H1 (cell line): ENCODE data around the gene FANK1. TPM values are rescaled to one million over a fixed set of nuclear protein-coding genes. Genes with fewer than 3 reads are reported as not detected.

ENCODE experiments used
- CTCF ChIA-PET: fragments of 300-600 bp; sonication (Branson Sonifier 250); formaldehyde crosslinking; loops from one replicate; lab custom pipeline; 2021; ENCODE audit not compliant: partially characterized antibody; lab: Charles Lee
- POLR2A ChIA-PET: fragments of 300-600 bp; sonication (Branson Sonifier 250); formaldehyde crosslinking; loops from one replicate; lab custom pipeline; 2021; ENCODE audit warnings: inconsistent platforms; ENCODE audit not compliant: partially characterized antibody; lab: Charles Lee
- DNase-seq, 2 experiments: peaks; one replicate each; pipeline versions ENCODE4 v3.0.0 to v3.0.0-alpha.2; 2010 to 2022; ENCODE audit warnings: low spot score in 2 of 2, low read depth in 1 of 2, mixed read lengths in 1 of 2
- FAIRE-seq: peaks from 2 replicates; lab custom pipeline; 2011; peaks lifted over from hg19 to GRCh38; lab: Jason Lieb, UNC
- H2AFZ ChIP-seq: 2 replicates; pipeline ENCODE4 v1.8.1; 2012; ENCODE audit warnings: low read length, inconsistent platforms
- H2AK5ac ChIP-seq: 2 replicates; pipeline ENCODE4 v1.6.1; 2013; ENCODE audit warnings: low read depth, low read length
- H2BK120ac ChIP-seq: replicated peaks from 2 replicates; pipeline ENCODE3; 2013; ENCODE audit warnings: low read depth, low read length, inconsistent platforms
- H2BK12ac ChIP-seq: 2 replicates; pipeline ENCODE4 v1.6.1; 2013; ENCODE audit warnings: low read depth, low read length
- H2BK15ac ChIP-seq: 2 replicates; pipeline ENCODE4 v1.6.1; 2013; ENCODE audit warnings: low read length
- H2BK20ac ChIP-seq: 2 replicates; pipeline ENCODE4 v1.6.1; 2013; ENCODE audit warnings: low read length
- H2BK5ac ChIP-seq: 2 replicates; pipeline ENCODE4 v1.6.1; 2013; ENCODE audit warnings: low read depth, low read length
- H3K14ac ChIP-seq: 2 replicates; pipeline ENCODE4 v1.6.1; 2013; ENCODE audit warnings: inconsistent platforms; ENCODE audit not compliant: insufficient read length
- H3K18ac ChIP-seq: 2 replicates; pipeline ENCODE4 v1.6.1; 2013; ENCODE audit warnings: low read length; ENCODE audit errors: extremely low read depth
- H3K23ac ChIP-seq: 2 replicates; pipeline ENCODE4 v1.6.1; 2013; ENCODE audit warnings: inconsistent platforms; ENCODE audit not compliant: insufficient read length
- H3K23me2 ChIP-seq: 2 replicates; pipeline ENCODE4 v1.6.1; 2013; ENCODE audit warnings: low read depth, low read length
- H3K27ac ChIP-seq: 2 replicates; pipeline ENCODE4 v1.6.1; 2011; ENCODE audit warnings: low read depth, low read length, inconsistent platforms
- H3K27me3 ChIP-seq, 4 experiments: replicated peaks in 1 of 4; 1 replicate in 1 of 4; 2 replicates in 3 of 4; pipeline versions ENCODE4 v1.6.1 to v1.8.1; 2011 to 2013; ENCODE audit warnings: low read length in 3 of 4, mild to moderate bottlenecking in 3 of 4, inconsistent platforms in 2 of 4, mixed read lengths in 2 of 4, moderate library complexity in 1 of 4; ENCODE audit not compliant: control insufficient read depth in 3 of 4, insufficient read depth in 3 of 4; ENCODE audit errors: extremely low read depth in 1 of 4
- H3K36me3 ChIP-seq, 4 experiments: 2 replicates each; pipeline versions ENCODE4 v1.6.1 to v1.8.1; 2011 to 2013; ENCODE audit warnings: mild to moderate bottlenecking in 4 of 4, low read length in 3 of 4, moderate library complexity in 2 of 4, control low read depth in 1 of 4, inconsistent platforms in 1 of 4; ENCODE audit not compliant: insufficient read depth in 4 of 4, control insufficient read depth in 2 of 4
- H3K4ac ChIP-seq: replicated peaks from 2 replicates; pipeline ENCODE3; 2013; ENCODE audit warnings: low read length, low read depth, mixed read lengths, inconsistent platforms; ENCODE audit not compliant: insufficient read length
- H3K4me1 ChIP-seq, 4 experiments: replicated peaks in 1 of 4; 1 replicate in 1 of 4; 2 replicates in 3 of 4; pipeline versions ENCODE4 v1.6.1 to v1.8.1; 2011 to 2013; ENCODE audit warnings: low read length in 3 of 4, inconsistent platforms in 2 of 4, mixed read lengths in 1 of 4; ENCODE audit not compliant: insufficient read depth in 4 of 4, control insufficient read depth in 3 of 4
- H3K4me2 ChIP-seq, 2 experiments: 2 replicates each; pipeline versions ENCODE4 v1.6.1 to v1.8.1; 2011 to 2013; ENCODE audit warnings: low read depth in 2 of 2, low read length in 2 of 2, control low read depth in 1 of 2, inconsistent platforms in 1 of 2, mild to moderate bottlenecking in 1 of 2; ENCODE audit not compliant: insufficient read depth in 1 of 2
- H3K4me3 ChIP-seq, 4 experiments: fragments of 200-600, 300-600 bp in 1 of 4; sonication (generic), shearing (Covaris generic), sonication (Bioruptor Twin) in 1 of 4; 2 replicates each; pipeline versions ENCODE4 v1.5.1 to v1.8.1; 2011 to 2016; ENCODE audit warnings: low read length in 4 of 4, low read depth in 3 of 4, control low read depth in 2 of 4, inconsistent platforms in 2 of 4, mild to moderate bottlenecking in 2 of 4, mixed read lengths in 1 of 4, moderate library complexity in 1 of 4; ENCODE audit not compliant: insufficient read depth in 2 of 4; ENCODE audit errors: extremely low read depth in 1 of 4
- H3K56ac ChIP-seq: replicated peaks from 2 replicates; pipeline ENCODE3; 2013; ENCODE audit warnings: low read depth, mild to moderate bottlenecking, mixed read lengths, low read length, inconsistent platforms; ENCODE audit not compliant: insufficient read length
- H3K79me1 ChIP-seq: 2 replicates; pipeline ENCODE4 v1.6.1; 2013; ENCODE audit warnings: low read depth, low read length, control low read depth
- H3K79me2 ChIP-seq, 2 experiments: 2 replicates each; pipeline versions ENCODE4 v1.6.1 to v1.8.1; 2012 to 2013; ENCODE audit warnings: low read length in 2 of 2, mild to moderate bottlenecking in 2 of 2, inconsistent platforms in 1 of 2; ENCODE audit not compliant: insufficient read depth in 2 of 2, control insufficient read depth in 1 of 2
- H3K9ac ChIP-seq, 4 experiments: replicated peaks in 1 of 4; 1 replicate in 1 of 4; 2 replicates in 3 of 4; pipeline versions ENCODE4 v1.6.1 to v1.8.1; 2011 to 2013; ENCODE audit warnings: low read depth in 3 of 4, low read length in 3 of 4, control low read depth in 2 of 4, mild to moderate bottlenecking in 2 of 4, moderate library complexity in 2 of 4, inconsistent platforms in 1 of 4; ENCODE audit errors: extremely low read depth in 1 of 4
- H3K9me3 ChIP-seq, 2 experiments: 2 replicates each; pipeline versions ENCODE4 v1.6.1 to v1.8.1; 2012 to 2013; ENCODE audit warnings: mild to moderate bottlenecking in 2 of 2, moderate library complexity in 2 of 2, control low read depth in 1 of 2, inconsistent platforms in 1 of 2, low read depth in 1 of 2, low read length in 1 of 2, mixed read lengths in 1 of 2; ENCODE audit not compliant: insufficient read depth in 2 of 2
- H4K20me1 ChIP-seq, 2 experiments: replicated peaks in 1 of 2; 2 replicates each; pipeline versions ENCODE3 to v1.8.1; 2011 to 2013; ENCODE audit warnings: inconsistent platforms in 2 of 2, low read length in 2 of 2, mild to moderate bottlenecking in 1 of 2; ENCODE audit not compliant: insufficient read depth in 2 of 2, control insufficient read depth in 1 of 2
- H4K5ac ChIP-seq: 2 replicates; pipeline ENCODE4 v1.6.1; 2013; ENCODE audit warnings: low read length, low read depth, mixed read lengths, inconsistent platforms; ENCODE audit not compliant: insufficient read length
- H4K8ac ChIP-seq: 2 replicates; pipeline ENCODE4 v1.8.0; 2013; ENCODE audit warnings: mild to moderate bottlenecking, moderate library complexity, low read length, inconsistent platforms; ENCODE audit not compliant: insufficient read depth; ENCODE audit errors: extremely low read depth
- H4K91ac ChIP-seq: replicated peaks from 2 replicates; pipeline ENCODE3; 2013; ENCODE audit warnings: low read length, mixed read lengths, inconsistent platforms; ENCODE audit not compliant: insufficient read length
- BCL11A ChIP-seq, 2 experiments: IDR thresholded peaks; one replicate each; pipeline ENCODE4 v1.6.1; 2011; ENCODE audit warnings: low read depth in 2 of 2, low read length in 2 of 2, mild to moderate bottlenecking in 2 of 2
- CBX8 ChIP-seq: fragments of 300-800, 300-1000 bp; sonication (generic); IDR thresholded peaks from 2 replicates; pipeline ENCODE4 v1.7.1; 2016; ENCODE audit warnings: low read depth, low read length, borderline replicate concordance
- HDAC6 ChIP-seq: IDR thresholded peaks from one replicate; pipeline ENCODE4 v1.7.1; 2012; ENCODE audit warnings: low read depth, mild to moderate bottlenecking, inconsistent platforms, low read length, moderate library complexity
- POU5F1 ChIP-seq: IDR thresholded peaks from 2 replicates; pipeline ENCODE4 v1.6.1; 2011; ENCODE audit warnings: low read depth, mild to moderate bottlenecking, low read length, moderate library complexity
- TEAD4 ChIP-seq: IDR thresholded peaks from 2 replicates; pipeline ENCODE4 v1.6.1; 2012; ENCODE audit warnings: low read depth, low read length, inconsistent platforms, mixed read lengths
- WGBS, 2 experiments: shearing (Covaris generic) in 1 of 2; methylation state at CpG; one replicate each; pipeline versions ENCODE4 v1.1.6 to v1.1.7; 2013 to 2015; ENCODE audit warnings: low lambda C conversion rate in 2 of 2, mixed read lengths in 2 of 2, inconsistent platforms in 1 of 2, low coverage in 1 of 2, missing lambda C conversion rate in 1 of 2; ENCODE audit not compliant: insufficient replicate concordance in 2 of 2, insufficient coverage in 1 of 2, insufficient read length in 1 of 2; ENCODE audit errors: extremely low coverage in 1 of 2, missing lambda C conversion rate in 1 of 2; 5-methylcytosine and 5-hydroxymethylcytosine counted together
- polyA plus RNA-seq, 7 experiments: library from polyadenylated mRNA; depleted of rRNA in 3 of 7; stranded (reverse) in 5 of 7; unstranded in 2 of 7; fragments of >200 nt in 5 of 7; fragments of 200-250 nt in 2 of 7; gene quantifications; 1 replicate in 5 of 7; 2 replicates in 1 of 7; 4 replicates in 1 of 7; pipeline versions ENCODE4 v1.2.1 to v1.2.3, GENCODE V29; 2011 to 2013; ENCODE audit warnings: missing spikeins in 2 of 7, mixed read lengths in 2 of 7
- total RNA-seq: library from RNA; stranded (reverse); fragmentation: NEBNext Ultra II Directional; extraction: Animal tissue kit (Norgen Biotek cat#: 25700); gene quantifications from 2 replicates; pipeline ENCODE4 v1.2.1, GENCODE V29; 2021
- TF ChIP-seq, protein P1 (sequence below): IDR thresholded peaks from 2 replicates; pipeline ENCODE4 v1.6.1; 2012; ENCODE audit warnings: inconsistent platforms

Gene FANK1
- total and polyA plus RNA-seq, 2 of the 8 experiments (the other 6 are each of a cell fraction or from before 2014, with no cell fraction given), result 1.2 TPM; not detected in 1

DNA sequence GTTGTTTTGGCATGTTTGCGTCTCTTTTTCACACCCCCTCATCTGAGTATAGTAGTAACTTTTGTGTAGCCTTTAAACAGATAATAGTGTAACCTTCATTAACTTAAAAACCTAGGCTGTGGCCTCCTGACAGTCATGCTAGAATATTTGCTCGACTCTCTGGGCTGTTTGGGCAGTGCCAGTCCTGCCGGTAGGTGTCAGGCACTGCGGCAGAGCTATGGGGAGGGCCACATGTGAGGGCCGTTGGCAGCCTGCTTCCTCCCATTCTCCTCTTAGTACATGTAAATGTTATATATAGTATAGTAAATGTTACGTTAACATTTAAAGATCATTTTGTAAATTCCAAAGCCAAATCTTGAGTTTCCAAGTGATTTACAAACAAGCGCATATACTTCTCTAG, 46.9 kb upstream of the FANK1 start:
- H2AFZ ChIP-seq, result no peak overlapping the region
- no peaks in the 10 kb centered on the region for H3K27me3 ChIP-seq
- TF ChIP-seq CBX8, result no peak
- TF ChIP-seq, protein P1, sequence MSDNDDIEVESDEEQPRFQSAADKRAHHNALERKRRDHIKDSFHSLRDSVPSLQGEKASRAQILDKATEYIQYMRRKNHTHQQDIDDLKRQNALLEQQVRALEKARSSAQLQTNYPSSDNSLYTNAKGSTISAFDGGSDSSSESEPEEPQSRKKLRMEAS, result no peak
- TF ChIP-seq BCL11A (IDR thresholded peaks at IDR 0.05; ENCODE audit: low read depth in 2 of 2, low read length in 2 of 2), result no peak
- no peak for TF ChIP-seq TEAD4
- TF ChIP-seq HDAC6, result no peak
- no peak for TF ChIP-seq POU5F1
- H3K4me3 ChIP-seq, result no peak overlapping the region
- H3K56ac ChIP-seq, result no peak overlapping the region
- no peak overlapping the region for H3K18ac ChIP-seq
- WGBS, 2 experiments, result 91% methylated on average over 7 of the region's 7 CpGs; no CpG with 5 or more reads in 1 of the 2 experiments
- no peak overlapping the region for H4K8ac ChIP-seq
- DNase-seq, result no peak
- POLR2A ChIA-PET, result interaction anchor here (1.3 kb wide), 1 partner anchor 13 kb away, joined by 4 read pairs; no protein-coding TSS in a partner anchor
- H3K36me3 ChIP-seq, result peaks cover 0 to 20% (median 8%) of the 10 kb centered on the region in 4 experiments; a peak in 5 of 8 replicates
- no peak overlapping the region for H4K91ac ChIP-seq
- H3K9ac ChIP-seq, result no peak overlapping the region
- no peak overlapping the region for H2BK120ac ChIP-seq
- FAIRE-seq, result no peak
- H2BK12ac ChIP-seq, result no peak overlapping the region
- no peaks in the 10 kb centered on the region for H3K9me3 ChIP-seq
- H3K79me2 ChIP-seq, result no peaks in the 10 kb centered on the region
- H3K23me2 ChIP-seq, result no peaks in the 10 kb centered on the region
- H3K4me2 ChIP-seq, result no peak overlapping the region
- no peak overlapping the region for H4K5ac ChIP-seq
- CTCF ChIA-PET, result no interaction called here
- H4K20me1 ChIP-seq, result peaks cover 0 to 1% of the 10 kb centered on the region in 2 experiments
- no peaks in the 10 kb centered on the region for H3K79me1 ChIP-seq
- no peak overlapping the region for H2BK5ac ChIP-seq
- H2AK5ac ChIP-seq, result no peak overlapping the region
- H3K4me1 ChIP-seq, result no peaks in the 10 kb centered on the region
- H3K4ac ChIP-seq, result no peak overlapping the region
- H3K27ac ChIP-seq, result no peak overlapping the region
- H3K23ac ChIP-seq, result no peak overlapping the region
- no peak overlapping the region for H3K14ac ChIP-seq
- H2BK15ac ChIP-seq, result no peak overlapping the region
- H2BK20ac ChIP-seq, result no peak overlapping the region
